OCI-M2 (cell line): Measurements from ENCODE around the gene PTGER2.

ENCODE experiments used
- DNase-seq: peaks from one replicate; lab custom pipeline; 2025; ENCODE audit not compliant: unreplicated experiment; lab: John Stamatoyannopoulos, UW

PTGER2 gene

GRCh38 chr14:52369305-52369801 is 55.2 kb downstream of the PTGER2 start:
- DNase-seq: no peak

- DNase-seq: no peak
Observed at GRCh38 chr14:52370406-52370935, 56.4 kb downstream of the PTGER2 start.

- DNase-seq: no peak
Observed at GRCh38 chr14:52377940-52378339, 63.8 kb downstream of the PTGER2 start.
